HFF-Myc (cell line): ENCODE measurements around the gene MMP7.

ENCODE experiments used
- DNase-seq: peaks from one replicate; pipeline ENCODE4 v3.0.0-alpha.2; 2011; ENCODE audit warnings: low read depth; ENCODE audit errors: extremely low read depth
- H3K4me3 ChIP-seq: replicated peaks from 2 replicates; pipeline ENCODE4 v1.5.1; 2011; ENCODE audit warnings: low read depth, mild to moderate bottlenecking, control low read depth, low read length
- TF ChIP-seq, protein P1 (sequence below): IDR thresholded peaks from 2 replicates; pipeline ENCODE4 v1.5.1; 2012; ENCODE audit warnings: mild to moderate bottlenecking, low read depth, low read length, control low read depth; ENCODE audit errors: missing control alignments

The MMP7 gene, protein sequence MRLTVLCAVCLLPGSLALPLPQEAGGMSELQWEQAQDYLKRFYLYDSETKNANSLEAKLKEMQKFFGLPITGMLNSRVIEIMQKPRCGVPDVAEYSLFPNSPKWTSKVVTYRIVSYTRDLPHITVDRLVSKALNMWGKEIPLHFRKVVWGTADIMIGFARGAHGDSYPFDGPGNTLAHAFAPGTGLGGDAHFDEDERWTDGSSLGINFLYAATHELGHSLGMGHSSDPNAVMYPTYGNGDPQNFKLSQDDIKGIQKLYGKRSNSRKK

DNA sequence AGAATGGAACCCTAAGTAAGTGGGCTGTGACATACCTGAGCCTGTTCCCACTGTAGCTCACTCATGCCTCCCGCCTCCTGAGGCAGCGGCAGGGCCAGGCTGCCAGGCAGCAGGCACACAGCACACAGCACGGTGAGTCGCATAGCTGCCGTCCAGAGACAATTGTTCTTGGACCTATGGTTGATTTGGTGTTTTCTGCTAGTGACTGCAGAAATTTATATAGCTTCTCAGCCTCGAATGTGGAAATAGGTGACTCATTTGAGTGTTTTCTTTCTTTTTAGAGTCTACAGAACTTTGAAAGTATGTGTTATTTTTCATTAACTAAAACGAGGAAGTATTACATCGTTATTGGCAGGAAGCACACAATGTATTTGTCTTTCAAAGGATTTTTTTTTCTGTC lies at the start of gene MMP7:
Gene MMP7, minus strand, starts transcription at position 190 of the 400 bp plus-strand sequence. Its CDS starts 47 bp downstream, at position 143.
- TF ChIP-seq, protein P1, sequence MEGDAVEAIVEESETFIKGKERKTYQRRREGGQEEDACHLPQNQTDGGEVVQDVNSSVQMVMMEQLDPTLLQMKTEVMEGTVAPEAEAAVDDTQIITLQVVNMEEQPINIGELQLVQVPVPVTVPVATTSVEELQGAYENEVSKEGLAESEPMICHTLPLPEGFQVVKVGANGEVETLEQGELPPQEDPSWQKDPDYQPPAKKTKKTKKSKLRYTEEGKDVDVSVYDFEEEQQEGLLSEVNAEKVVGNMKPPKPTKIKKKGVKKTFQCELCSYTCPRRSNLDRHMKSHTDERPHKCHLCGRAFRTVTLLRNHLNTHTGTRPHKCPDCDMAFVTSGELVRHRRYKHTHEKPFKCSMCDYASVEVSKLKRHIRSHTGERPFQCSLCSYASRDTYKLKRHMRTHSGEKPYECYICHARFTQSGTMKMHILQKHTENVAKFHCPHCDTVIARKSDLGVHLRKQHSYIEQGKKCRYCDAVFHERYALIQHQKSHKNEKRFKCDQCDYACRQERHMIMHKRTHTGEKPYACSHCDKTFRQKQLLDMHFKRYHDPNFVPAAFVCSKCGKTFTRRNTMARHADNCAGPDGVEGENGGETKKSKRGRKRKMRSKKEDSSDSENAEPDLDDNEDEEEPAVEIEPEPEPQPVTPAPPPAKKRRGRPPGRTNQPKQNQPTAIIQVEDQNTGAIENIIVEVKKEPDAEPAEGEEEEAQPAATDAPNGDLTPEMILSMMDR, result no peak
- DNase-seq, result no peak
- H3K4me3 ChIP-seq, result no peak within 1 kb of the TSS

DNA sequence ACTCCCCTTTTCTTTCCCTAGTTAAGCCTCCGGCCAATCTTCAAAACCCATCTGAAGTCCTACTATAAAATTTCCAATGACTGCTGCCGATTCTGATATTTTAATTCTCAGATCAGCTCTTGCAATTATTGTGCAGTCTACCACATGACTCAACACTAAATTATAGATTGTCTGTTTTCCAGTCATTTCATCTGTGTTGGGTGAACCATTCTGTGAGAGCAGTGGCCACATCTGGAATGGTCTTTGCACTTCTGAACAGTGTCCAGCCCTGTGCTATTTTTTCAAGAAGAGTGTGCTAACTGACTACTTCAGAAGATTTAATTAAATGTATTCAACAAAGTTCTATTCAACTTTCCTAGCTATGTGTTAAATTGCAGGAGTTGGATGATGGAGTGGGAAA lies 47.2 kb upstream of the MMP7 start:
- TF ChIP-seq, protein P1, result no peak
- DNase-seq, result no peak

DNA sequence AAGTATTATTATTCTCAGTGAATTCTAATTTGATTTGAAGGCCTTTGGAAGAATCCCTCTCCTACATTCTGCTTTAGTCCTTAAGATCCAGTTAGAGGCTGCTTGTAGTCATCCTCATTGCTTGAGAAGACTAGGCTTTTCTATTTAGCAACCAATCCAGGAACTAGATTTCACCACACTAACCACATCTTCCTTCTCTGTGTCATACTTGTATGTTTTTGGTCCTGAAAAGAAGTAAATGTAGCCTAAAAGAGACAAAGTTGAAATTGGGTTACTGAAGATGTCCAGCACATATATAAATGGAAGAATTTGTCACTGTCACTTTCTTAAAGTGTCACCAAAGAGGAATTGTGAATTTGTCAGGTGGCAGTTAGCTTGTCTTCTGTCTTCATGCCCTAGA lies 46.6 kb upstream of the MMP7 start:
- DNase-seq, result no peak
- TF ChIP-seq, protein P1, result no peak
- H3K4me3 ChIP-seq, result no peak overlapping the region

More for the DNA sequence above, 47.2 kb upstream of the MMP7 start:
- H3K4me3 ChIP-seq, result no peak overlapping the region

DNA sequence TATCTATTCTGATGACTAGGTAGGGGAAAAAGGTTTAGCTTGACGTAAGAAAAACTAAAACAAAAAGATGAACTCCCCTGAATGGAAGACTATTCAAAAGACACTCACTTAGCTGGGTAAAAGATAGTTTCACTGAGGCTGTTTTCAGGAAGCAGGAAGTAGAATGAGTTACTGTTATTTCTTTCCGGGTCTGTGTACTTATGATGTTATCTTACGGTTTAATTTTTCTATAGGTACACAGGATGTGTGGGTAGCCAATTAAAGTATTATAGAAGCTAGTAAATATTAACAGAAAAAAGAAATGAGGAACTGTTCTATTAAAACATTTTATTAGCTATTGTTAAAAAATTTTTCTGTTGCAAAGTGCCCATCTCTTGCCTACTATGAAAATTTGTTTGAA lies 45.8 kb upstream of the MMP7 start:
- TF ChIP-seq, protein P1, result no peak
- H3K4me3 ChIP-seq, result no peak overlapping the region
- DNase-seq, result no peak

DNA sequence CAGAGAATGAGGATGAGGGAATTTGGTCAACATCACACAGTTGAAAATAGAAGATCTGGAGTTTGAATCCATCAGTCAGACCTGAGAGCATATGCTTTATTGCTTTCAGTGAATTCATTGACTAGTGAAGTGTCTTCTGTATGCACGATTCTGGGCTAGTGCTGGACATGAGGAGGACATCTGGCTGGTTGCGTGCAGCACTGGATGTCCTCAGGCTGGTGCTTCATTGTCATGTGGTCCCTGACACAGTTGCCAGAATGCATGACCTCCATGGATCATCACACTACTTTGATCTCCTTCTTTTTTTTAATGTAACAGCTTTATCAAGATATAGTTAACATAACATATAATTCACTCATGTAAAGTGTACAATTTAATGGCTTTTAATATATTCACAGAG lies 44.5 kb upstream of the MMP7 start:
- TF ChIP-seq, protein P1, result no peak
- DNase-seq, result no peak
- no peak overlapping the region for H3K4me3 ChIP-seq

DNA sequence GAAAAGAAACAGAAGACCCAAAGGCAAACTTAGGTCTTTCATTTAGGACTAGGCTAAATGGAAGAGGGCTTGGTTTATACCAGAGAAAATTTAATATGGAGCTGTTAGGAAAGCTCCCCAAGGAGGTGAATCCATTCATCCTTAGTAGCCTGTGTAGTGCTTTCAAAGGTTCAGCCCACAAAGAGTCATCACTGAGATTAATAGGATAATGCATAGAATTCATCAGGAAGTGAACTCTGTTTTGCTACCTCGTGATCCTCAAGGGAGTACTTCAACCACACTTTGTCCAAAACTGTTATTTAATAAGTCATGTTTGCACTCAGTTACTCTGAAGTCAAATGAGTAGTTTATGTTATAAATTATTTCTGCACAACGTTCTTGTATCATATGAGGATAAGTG lies 43.3 kb upstream of the MMP7 start:
- H3K4me3 ChIP-seq, result no peak overlapping the region
- DNase-seq, result peak; percentile 19
- TF ChIP-seq, protein P1, result no peak

DNA sequence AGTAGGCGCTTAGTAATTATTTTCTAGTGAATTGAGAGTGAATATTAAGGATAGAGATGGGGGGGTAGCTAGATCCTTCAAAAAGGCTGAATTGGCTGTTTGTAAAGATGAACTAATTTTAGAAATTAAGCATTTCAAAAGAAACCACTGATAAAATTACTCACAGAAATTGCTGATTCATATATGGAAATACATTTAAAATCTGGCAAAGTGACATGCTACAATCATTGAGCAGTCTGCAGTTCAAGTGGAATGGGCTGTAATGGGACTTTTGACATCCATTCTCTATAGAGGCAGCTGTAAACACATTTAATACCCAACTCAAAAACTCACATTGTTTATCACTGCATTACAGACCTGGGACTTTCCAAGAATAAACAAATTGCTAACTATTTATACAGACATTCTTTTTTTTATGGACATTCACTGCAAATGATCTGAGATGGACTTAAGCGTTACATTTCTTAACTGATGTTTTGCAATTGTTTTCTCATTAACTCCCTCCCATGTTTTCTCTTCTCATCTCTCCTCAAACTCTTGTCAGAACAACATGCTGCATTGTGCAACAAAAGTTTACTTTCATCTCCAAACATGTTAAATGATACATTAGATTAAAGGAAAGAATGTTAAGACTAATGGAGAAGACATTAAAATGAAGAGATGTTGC lies 42.1 kb upstream of the MMP7 start:
- no peak overlapping the region for H3K4me3 ChIP-seq
- no peak for DNase-seq
- TF ChIP-seq, protein P1, result no peak
